GM23338 (cell line): Measurements from ENCODE around the gene NPAS2. TPM values are rescaled to one million over a fixed set of nuclear protein-coding genes. Genes with fewer than 3 reads are reported as not detected.
A peak's percentile ranks its signal among the peaks of the same experiment; 100 is the strongest.

Source experiments
- ATAC-seq: fragments of 200-7000 bp; cut with Tn5 transposase; 3 replicates; pipeline ENCODE4 v1.9.1; 2020
- DNase-seq: peaks from one replicate; pipeline ENCODE4 v3.0.0-alpha.2; 2015; ENCODE audit warnings: low spot score
- H2AFZ ChIP-seq: fragments of 200-600 bp; sonication (generic); 2 replicates; pipeline ENCODE4 v1.8.0; 2016; ENCODE audit warnings: antibody characterized with exemption, mild to moderate bottlenecking, moderate library complexity
- H3F3A ChIP-seq: fragments of 200-600 bp; sonication (generic); replicated peaks from 2 replicates; pipeline ENCODE4 v1.8.0; 2017; ENCODE audit warnings: antibody characterized with exemption, mixed run types, low read depth
- H3K27ac ChIP-seq: fragments of 200-600 bp; sonication (generic); 2 replicates; pipeline ENCODE4 v1.6.1; 2016; ENCODE audit warnings: low read depth
- H3K27me3 ChIP-seq: fragments of 200-600 bp; sonication (generic); 2 replicates; pipeline ENCODE4 v1.8.0; 2016; ENCODE audit warnings: mild to moderate bottlenecking, mixed run types, moderate library complexity; ENCODE audit not compliant: insufficient read depth
- H3K36me3 ChIP-seq: fragments of 200-600 bp; sonication (generic); 2 replicates; pipeline ENCODE4 v1.8.0; 2016; ENCODE audit warnings: mild to moderate bottlenecking; ENCODE audit not compliant: insufficient read depth
- H3K4me1 ChIP-seq: fragments of 200-600 bp; sonication (generic); 2 replicates; pipeline ENCODE4 v1.8.0; 2016; ENCODE audit warnings: mild to moderate bottlenecking, moderate library complexity; ENCODE audit not compliant: insufficient read depth
- H3K4me2 ChIP-seq: fragments of 200-600 bp; sonication (generic); 2 replicates; pipeline ENCODE4 v1.7.1; 2017; ENCODE audit warnings: mixed run types
- H3K4me3 ChIP-seq: fragments of 200-600 bp; sonication (generic); 2 replicates; pipeline ENCODE4 v1.6.1; 2016; ENCODE audit warnings: mixed run types
- H3K79me2 ChIP-seq: fragments of 200-600 bp; sonication (generic); replicated peaks from 2 replicates; pipeline ENCODE4 v1.8.0; 2017; ENCODE audit warnings: mild to moderate bottlenecking; ENCODE audit not compliant: insufficient read depth
- H3K9me2 ChIP-seq: fragments of 200-600 bp; sonication (generic); 2 replicates; pipeline ENCODE4 v1.8.0; 2017; ENCODE audit not compliant: insufficient read depth
- H4K20me1 ChIP-seq: fragments of 200-600 bp; sonication (generic); replicated peaks from 2 replicates; pipeline ENCODE4 v1.8.0; 2017; ENCODE audit warnings: mild to moderate bottlenecking; ENCODE audit not compliant: insufficient read depth
- H3K27ac Mint-ChIP-seq: 2 replicates; pipeline ENCODE4 v1.8.0; 2020; ENCODE audit warnings: inconsistent platforms, mild to moderate bottlenecking, moderate library complexity, mixed read lengths
- H3K27me3 Mint-ChIP-seq: 3 replicates; pipeline ENCODE4 v1.8.0; 2022; ENCODE audit warnings: low read depth, mild to moderate bottlenecking, moderate library complexity, mixed read lengths, inconsistent platforms; ENCODE audit not compliant: insufficient read depth, poor library complexity
- H3K36me3 Mint-ChIP-seq: 3 replicates; pipeline ENCODE4 v1.8.0; 2021; ENCODE audit warnings: low read depth, mild to moderate bottlenecking, inconsistent platforms, moderate library complexity, mixed read lengths
- H3K4me1 Mint-ChIP-seq: 3 replicates; pipeline ENCODE4 v1.8.0; 2020; ENCODE audit warnings: mild to moderate bottlenecking, inconsistent platforms, mixed read lengths
- H3K4me3 Mint-ChIP-seq: 3 replicates; pipeline ENCODE4 v1.8.0; 2021; ENCODE audit warnings: moderate library complexity, mild to moderate bottlenecking, inconsistent platforms, mixed read lengths
- H3K9me3 Mint-ChIP-seq: 3 replicates; pipeline ENCODE4 v1.8.0; 2020; ENCODE audit warnings: moderate library complexity, mild to moderate bottlenecking, inconsistent platforms, mixed read lengths
- CREB1 ChIP-seq: fragments of 250-450 bp; sonication (Bioruptor Pico); IDR thresholded peaks from 2 replicates; pipeline ENCODE4 v1.5.0; 2020; ENCODE audit warnings: low read depth, mild to moderate bottlenecking, moderate library complexity
- ETS1 ChIP-seq: IDR thresholded peaks from 2 replicates; pipeline ENCODE4 v1.6.1; 2016; ENCODE audit warnings: antibody characterized with exemption
- EZH2 ChIP-seq: fragments of 200-600 bp; sonication (generic); IDR thresholded peaks from one replicate; pipeline ENCODE4 v1.8.0; 2017; ENCODE audit warnings: antibody characterized with exemption, mild to moderate bottlenecking, low read depth; ENCODE audit not compliant: unreplicated experiment
- EZH2phosphoT487 ChIP-seq: fragments of 200-600 bp; sonication (generic); IDR thresholded peaks from one replicate; pipeline ENCODE4 v1.8.1; 2018; ENCODE audit warnings: antibody characterized with exemption; ENCODE audit not compliant: unreplicated experiment
- JUNB ChIP-seq: IDR thresholded peaks from one replicate; pipeline ENCODE4 v1.6.1; 2016; ENCODE audit warnings: antibody characterized with exemption; ENCODE audit not compliant: unreplicated experiment
- NANOG ChIP-seq: IDR thresholded peaks from 2 replicates; pipeline ENCODE4 v1.6.1; 2016; ENCODE audit warnings: antibody characterized with exemption, borderline replicate concordance
- POLR2AphosphoS5 ChIP-seq: IDR thresholded peaks from 2 replicates; pipeline ENCODE4 v1.6.1; 2016; ENCODE audit warnings: antibody characterized with exemption, low read depth
- REST ChIP-seq: IDR thresholded peaks from one replicate; pipeline ENCODE4 v1.6.1; 2018; ENCODE audit warnings: antibody characterized with exemption; ENCODE audit not compliant: unreplicated experiment
- ZNF114 ChIP-seq: fragments of 250-450 bp; sonication (Bioruptor Pico); IDR thresholded peaks from 2 replicates; pipeline ENCODE4 v1.5.0; 2020; ENCODE audit warnings: mild to moderate bottlenecking, moderate library complexity
- ZNF331 ChIP-seq: fragments of 250-450 bp; sonication (Bioruptor Pico); IDR thresholded peaks from 2 replicates; pipeline ENCODE4 v1.5.0; 2020; ENCODE audit warnings: low read depth, mild to moderate bottlenecking, moderate library complexity
- polyA plus RNA-seq: library from polyadenylated mRNA; unstranded; fragments of >200 nt; fragmentation: Nextera tagmentation; extraction: Ambion mirVana; gene quantifications from 2 replicates; pipeline ENCODE4 v1.2.1, GENCODE V29; 2016
- total RNA-seq: library from RNA; depleted of rRNA; stranded (reverse); fragments of >200 nt; shearing (Covaris generic); gene quantifications from 2 replicates; pipeline ENCODE4 v1.2.3, GENCODE V29; 2014

The NPAS2 gene
- total and polyA plus RNA-seq, 2 experiments from 2014 or later, result 0.56 to 1.1 TPM

- Histone ChIP-seq H3K4me3 (peak overlapping the region; percentile 69), H3K36me3 (no peaks in the 10 kb centered on the region), H3K4me2 (peak overlapping the region; percentile 92), H3K27ac (no peak overlapping the region), H3K27me3 (peaks cover 64% of the 10 kb centered on the region), H3K79me2 (no peaks in the 10 kb centered on the region), H2AFZ (peak overlapping the region; percentile 90), H3F3A (no peaks in the 10 kb centered on the region), H3K4me1 (peaks cover 15% of the 10 kb centered on the region), H4K20me1 (no peaks in the 10 kb centered on the region; the same call in 1 of the 2 replicates), H3K9me2 (no peaks in the 10 kb centered on the region)
- TF ChIP-seq ETS1 (no peak), EZH2phosphoT487 (peak; percentile 64), EZH2 (peak; percentile 46)
- Mint-ChIP-seq H3K4me3 (peak overlapping the region; percentile 76), H3K36me3 (no peaks in the 10 kb centered on the region; the same call in 2 of the 3 replicates), H3K4me1 (peaks cover 35% of the 10 kb centered on the region), H3K27ac (no peak overlapping the region), H3K27me3 (peaks cover 51% of the 10 kb centered on the region), H3K9me3 (no peaks in the 10 kb centered on the region)
- ATAC-seq (peak; percentile 4), DNase-seq (peak; percentile 42)
Measured at GRCh38 chr2:100820523-100821254, 750 bp downstream of the NPAS2 start.

- peak overlapping the region; percentile 69 for H3K4me3 ChIP-seq
- no peaks in the 10 kb centered on the region; the same call in 1 of the 2 replicates for H4K20me1 ChIP-seq
- Mint-ChIP-seq H3K36me3 (no peaks in the 10 kb centered on the region; the same call in 2 of the 3 replicates), H3K9me3 (no peaks in the 10 kb centered on the region), H3K27ac (no peak overlapping the region), H3K27me3 (peaks cover 51% of the 10 kb centered on the region), H3K4me1 (peaks cover 36% of the 10 kb centered on the region), H3K4me3 (peak overlapping the region; percentile 76)
- no peaks in the 10 kb centered on the region for H3K79me2 ChIP-seq
- H3K27ac ChIP-seq, result no peak overlapping the region
- H3F3A ChIP-seq, result no peaks in the 10 kb centered on the region
- no peak for ATAC-seq
- no peaks in the 10 kb centered on the region for H3K36me3 ChIP-seq
- H3K9me2 ChIP-seq, result no peaks in the 10 kb centered on the region
- H3K4me1 ChIP-seq, result peaks cover 15% of the 10 kb centered on the region
- H3K27me3 ChIP-seq, result peaks cover 64% of the 10 kb centered on the region
- DNase-seq, result peak; percentile 48
- peak overlapping the region; percentile 90 for H2AFZ ChIP-seq
- H3K4me2 ChIP-seq, result peak overlapping the region; percentile 92
- TF ChIP-seq NANOG, result no peak
- no peak for TF ChIP-seq ZNF114 (CRISPR knock-in tag)
- no peak for TF ChIP-seq ETS1
- no peak for TF ChIP-seq EZH2
- TF ChIP-seq ZNF331 (CRISPR knock-in tag), result no peak
- TF ChIP-seq POLR2AphosphoS5, result no peak
- no peak for TF ChIP-seq CREB1
- no peak for TF ChIP-seq JUNB
- TF ChIP-seq REST, result no peak
Measured at GRCh38 chr2:100821255-100821910, 1.4 kb downstream of the NPAS2 start.
